ENCODE data around the gene SRRM5. TPM values are rescaled to one million over a fixed set of nuclear protein-coding genes. Genes with fewer than 3 reads are reported as not detected.

Gene SRRM5
- total and polyA plus RNA-seq, 2 of the 4 experiments (the other 2 are of a cell fraction) = 0.10 TPM; not detected in 1

GRCh38 chr19:43598445-43599240 lies 13.2 kb upstream of the SRRM5 start:
- Histone ChIP-seq H3K14ac (replicated peaks; ENCODE audit: low read depth, low read length) (no peak overlapping the region), H3K9me3 (ENCODE audit: control insufficient read depth, insufficient read depth, low read length) (no peaks in the 10 kb centered on the region), H3K23ac (ENCODE audit: low read depth, low read length) (no peak overlapping the region), H4K20me1 (ENCODE audit: insufficient read depth, low read length) (no peaks in the 10 kb centered on the region), H3K4me2 (ENCODE audit: low read depth, low read length) (no peak overlapping the region), H3K4ac (ENCODE audit: low read depth, low read length) (no peak overlapping the region), H2AFZ (replicated peaks; ENCODE audit: low read length, poor library complexity) (no peak overlapping the region), H3K4me3 (ENCODE audit: insufficient read depth, low read depth, low read length) (no peak overlapping the region), H3K9ac (ENCODE audit: low read depth, low read length) (no peak overlapping the region), H2BK120ac (ENCODE audit: low read depth, low read length) (no peak overlapping the region), H2BK20ac (ENCODE audit: low read depth, low read length) (no peak overlapping the region), H2BK5ac (ENCODE audit: low read depth, low read length, poor library complexity, severe bottlenecking) (no peak overlapping the region), H4K91ac (ENCODE audit: insufficient read depth, low read depth, low read length) (no peak overlapping the region), H4K5ac (ENCODE audit: low read depth, low read length) (no peak overlapping the region), H2AK9ac (replicated peaks; ENCODE audit: low read depth, low read length, poor library complexity) (no peak overlapping the region), H2BK15ac (ENCODE audit: low read depth, low read length) (no peak overlapping the region), H3K27me3 (ENCODE audit: control insufficient read depth, insufficient read depth, low read length) (no peaks in the 10 kb centered on the region), H4K8ac (ENCODE audit: low read depth in 2 of 2, low read length in 2 of 2) (no peak overlapping the region), H3K9me1 (ENCODE audit: insufficient read depth, low read length) (no peaks in the 10 kb centered on the region), H3K27ac (ENCODE audit: insufficient read depth, low read length) (no peak overlapping the region), H3K4me1 (ENCODE audit: control insufficient read depth, insufficient read depth, low read length) (peaks cover 9% of the 10 kb centered on the region), H3K18ac (ENCODE audit: low read depth, low read length) (no peak overlapping the region), H3K79me1 (ENCODE audit: low read depth in 1 of 2, low read length in 2 of 2) (peaks cover 31 to 57% of the 10 kb centered on the region in 2 experiments; a peak in 3 of 4 replicates), H3K36me3 (ENCODE audit: control insufficient read depth, insufficient read depth, low read length) (peaks cover 16% of the 10 kb centered on the region), H2AK5ac (ENCODE audit: low read depth, low read length) (no peak overlapping the region), H3K56ac (ENCODE audit: extremely low read depth, insufficient read depth, low read length) (no peak overlapping the region)
- in situ Hi-C loops (cut with MboI; ENCODE audit: low sequenced_read_pairs) (no loop called here), dilution Hi-C loops (cut with HindIII; ENCODE audit: low sequenced_read_pairs, unreplicated experiment) (no loop called here), intact Hi-C loops (cut with micrococcal nuclease) (no loop called here)
- no peak for ATAC-seq (ENCODE audit: low read depth)
- TF ChIP-seq RCOR1 (IDR thresholded peaks at IDR 0.05; ENCODE audit: insufficient replicate concordance, low read length) (no peak), NFE2L2 (IDR thresholded peaks at IDR 0.05; ENCODE audit: low read depth, low read length) (no peak), CEBPB (IDR thresholded peaks at IDR 0.05; ENCODE audit: low read depth, low read length) (no peak), MXI1 (IDR thresholded peaks at IDR 0.05; ENCODE audit: borderline replicate concordance, low read depth, low read length) (no peak), RFX5 (IDR thresholded peaks at IDR 0.05; ENCODE audit: low read depth, low read length) (no peak), SMC3 (IDR thresholded peaks at IDR 0.05; ENCODE audit: low read depth, low read length) (no peak), MAZ (IDR thresholded peaks at IDR 0.05; ENCODE audit: borderline replicate concordance, low read depth, low read length) (no peak), RAD21 (IDR thresholded peaks at IDR 0.05; ENCODE audit: low read length) (no peak), MAFK (IDR thresholded peaks at IDR 0.05; ENCODE audit: low read depth, low read length) (no peak), CHD1 (IDR thresholded peaks at IDR 0.05; ENCODE audit: low read depth, low read length) (no peak), FOS (IDR thresholded peaks at IDR 0.05; ENCODE audit: low read depth, low read length) (no peak), POLR2A (IDR thresholded peaks at IDR 0.05; ENCODE audit: low read depth, low read length) (no peak), BHLHE40 (IDR thresholded peaks at IDR 0.05; ENCODE audit: low read depth, low read length) (no peak)
- TF ChIP-seq, protein P1, sequence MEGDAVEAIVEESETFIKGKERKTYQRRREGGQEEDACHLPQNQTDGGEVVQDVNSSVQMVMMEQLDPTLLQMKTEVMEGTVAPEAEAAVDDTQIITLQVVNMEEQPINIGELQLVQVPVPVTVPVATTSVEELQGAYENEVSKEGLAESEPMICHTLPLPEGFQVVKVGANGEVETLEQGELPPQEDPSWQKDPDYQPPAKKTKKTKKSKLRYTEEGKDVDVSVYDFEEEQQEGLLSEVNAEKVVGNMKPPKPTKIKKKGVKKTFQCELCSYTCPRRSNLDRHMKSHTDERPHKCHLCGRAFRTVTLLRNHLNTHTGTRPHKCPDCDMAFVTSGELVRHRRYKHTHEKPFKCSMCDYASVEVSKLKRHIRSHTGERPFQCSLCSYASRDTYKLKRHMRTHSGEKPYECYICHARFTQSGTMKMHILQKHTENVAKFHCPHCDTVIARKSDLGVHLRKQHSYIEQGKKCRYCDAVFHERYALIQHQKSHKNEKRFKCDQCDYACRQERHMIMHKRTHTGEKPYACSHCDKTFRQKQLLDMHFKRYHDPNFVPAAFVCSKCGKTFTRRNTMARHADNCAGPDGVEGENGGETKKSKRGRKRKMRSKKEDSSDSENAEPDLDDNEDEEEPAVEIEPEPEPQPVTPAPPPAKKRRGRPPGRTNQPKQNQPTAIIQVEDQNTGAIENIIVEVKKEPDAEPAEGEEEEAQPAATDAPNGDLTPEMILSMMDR (conservative IDR thresholded peaks at IDR 0.05; ENCODE audit: low read depth, low read length) = no peak
- TF ChIP-seq, protein P2, sequence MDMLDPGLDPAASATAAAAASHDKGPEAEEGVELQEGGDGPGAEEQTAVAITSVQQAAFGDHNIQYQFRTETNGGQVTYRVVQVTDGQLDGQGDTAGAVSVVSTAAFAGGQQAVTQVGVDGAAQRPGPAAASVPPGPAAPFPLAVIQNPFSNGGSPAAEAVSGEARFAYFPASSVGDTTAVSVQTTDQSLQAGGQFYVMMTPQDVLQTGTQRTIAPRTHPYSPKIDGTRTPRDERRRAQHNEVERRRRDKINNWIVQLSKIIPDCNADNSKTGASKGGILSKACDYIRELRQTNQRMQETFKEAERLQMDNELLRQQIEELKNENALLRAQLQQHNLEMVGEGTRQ (IDR thresholded peaks at IDR 0.05; ENCODE audit: low read depth, low read length) = no peak
- TF ChIP-seq, protein P3, sequence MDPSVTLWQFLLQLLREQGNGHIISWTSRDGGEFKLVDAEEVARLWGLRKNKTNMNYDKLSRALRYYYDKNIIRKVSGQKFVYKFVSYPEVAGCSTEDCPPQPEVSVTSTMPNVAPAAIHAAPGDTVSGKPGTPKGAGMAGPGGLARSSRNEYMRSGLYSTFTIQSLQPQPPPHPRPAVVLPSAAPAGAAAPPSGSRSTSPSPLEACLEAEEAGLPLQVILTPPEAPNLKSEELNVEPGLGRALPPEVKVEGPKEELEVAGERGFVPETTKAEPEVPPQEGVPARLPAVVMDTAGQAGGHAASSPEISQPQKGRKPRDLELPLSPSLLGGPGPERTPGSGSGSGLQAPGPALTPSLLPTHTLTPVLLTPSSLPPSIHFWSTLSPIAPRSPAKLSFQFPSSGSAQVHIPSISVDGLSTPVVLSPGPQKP (IDR thresholded peaks at IDR 0.05; ENCODE audit: borderline replicate concordance, low read depth, low read length) = no peak
- CTCF ChIA-PET = no interaction called here
- BruUV-seq (replicated peaks) = no TSS peak
- no peak for DNase-seq
- 94% methylated on average over 9 of the region's 19 CpGs; no CpG with 5 or more reads in 1 of the 2 experiments for WGBS, 2 experiments (ENCODE audit: extremely low coverage in 2 of 2, insufficient read length in 1 of 2)
- POLR2A ChIA-PET (ENCODE audit: unreplicated experiment) = no interaction called here
